HG03575 (cell line): ENCODE measurements around the gene SLC6A18.
"Not testable (repeated sequence)": the region's sequence is repeated elsewhere in the genome, so short reads cannot be mapped to it uniquely, and the experiment has no call there.

Experiments
- ATAC-seq: cut with Tn5 transposase; IDR thresholded peaks from one replicate; pipeline ENCODE4 v1.9.1; 2021; ENCODE audit not compliant: unreplicated experiment, insufficient number of reproducible peaks, low FRiP score; ENCODE audit errors: extremely low read depth

SLC6A18 gene

GRCh38 chr5:1265461-1266455 lies 40.6 kb downstream of the SLC6A18 start:
- ATAC-seq, result no peak

- ATAC-seq, result no peak
Measured at GRCh38 chr5:1266791-1267190, 41.6 kb downstream of the SLC6A18 start.

GRCh38 chr5:1267464-1267863 lies 42.3 kb downstream of the SLC6A18 start:
- not testable (repeated sequence) for ATAC-seq

GRCh38 chr5:1268056-1268455 lies 42.9 kb downstream of the SLC6A18 start:
- ATAC-seq, result no peak

GRCh38 chr5:1268666-1269065 lies 43.5 kb downstream of the SLC6A18 start:
- no peak for ATAC-seq

- no peak for ATAC-seq
Measured at GRCh38 chr5:1270426-1270825, 45.2 kb downstream of the SLC6A18 start.

- no peak for ATAC-seq
Measured at GRCh38 chr5:1270933-1271914, 46.0 kb downstream of the SLC6A18 start.

- ATAC-seq, result no peak
Measured at GRCh38 chr5:1272201-1272600, 47.0 kb downstream of the SLC6A18 start.

- no peak for ATAC-seq
Measured at GRCh38 chr5:1273745-1274144, 48.6 kb downstream of the SLC6A18 start.

- no peak for ATAC-seq
Measured at GRCh38 chr5:1274471-1274870, 49.3 kb downstream of the SLC6A18 start.

GRCh38 chr5:1275397-1276391 lies 50.5 kb downstream of the SLC6A18 start:
- not testable (repeated sequence) for ATAC-seq

- no peak for ATAC-seq
Measured at GRCh38 chr5:1276930-1277329, 51.7 kb downstream of the SLC6A18 start.

- ATAC-seq, result no peak
Measured at GRCh38 chr5:1277331-1277730, 52.1 kb downstream of the SLC6A18 start.

- ATAC-seq, result no peak
Measured at GRCh38 chr5:1277781-1278180, 52.6 kb downstream of the SLC6A18 start.

GRCh38 chr5:1278216-1278615 lies 53.0 kb downstream of the SLC6A18 start:
- ATAC-seq, result no peak

- ATAC-seq, result no peak
Measured at GRCh38 chr5:1278656-1279442, 53.7 kb downstream of the SLC6A18 start.

GRCh38 chr5:1279443-1280151 lies 54.4 kb downstream of the SLC6A18 start:
- ATAC-seq, result no peak
